K562 (cell line): ENCODE results near the gene C16orf74. TPM values are rescaled to one million over a fixed set of nuclear protein-coding genes. Genes with fewer than 3 reads are reported as not detected.

Experiments used
- ARID1B ChIP-seq: fragments of 450-650 bp; IDR thresholded peaks from 2 replicates; pipeline ENCODE4 v1.6.1; 2016; ENCODE audit warnings: antibody characterized with exemption, mild to moderate bottlenecking, inconsistent platforms
- CREB1 ChIP-seq, 2 experiments: sonication (generic) in 1 of 2; formaldehyde crosslinking in 1 of 2; IDR thresholded peaks; 2 replicates each; pipeline versions ENCODE4 v1.6.1 to v1.8.0; 2012 to 2022; ENCODE audit warnings: inconsistent platforms in 1 of 2, mild to moderate bottlenecking in 1 of 2, missing genetic modification reagents in 1 of 2, moderate library complexity in 1 of 2
- CTCF ChIP-seq, 3 experiments: IDR thresholded peaks in 2 of 3; conservative IDR thresholded peaks in 1 of 3; 2 replicates each; pipeline ENCODE4 v1.5.1; 2011 to 2012; ENCODE audit warnings: low read length in 3 of 3, mild to moderate bottlenecking in 3 of 3, control low read depth in 2 of 3, improper control_type of control experiment in 1 of 3, inconsistent platforms in 1 of 3, low read depth in 1 of 3, mixed read lengths in 1 of 3, moderate library complexity in 1 of 3; ENCODE audit not compliant: insufficient read depth in 2 of 3
- CXXC5 ChIP-seq: fragments of 250-450 bp; sonication (Bioruptor Pico); IDR thresholded peaks from 2 replicates; pipeline ENCODE4 v1.8.0; 2022; ENCODE audit warnings: inconsistent platforms, mild to moderate bottlenecking, moderate library complexity
- L3MBTL2 ChIP-seq: fragments of 450-650 bp; IDR thresholded peaks from 2 replicates; pipeline ENCODE4 v1.6.1; 2016; ENCODE audit warnings: mild to moderate bottlenecking, moderate library complexity
- MYC ChIP-seq, 2 experiments: fragments of 250-450 bp in 1 of 2; sonication (Bioruptor Pico) in 1 of 2; IDR thresholded peaks; 2 replicates each; pipeline versions ENCODE4 v1.5.1 to v1.6.1; 2012 to 2021; ENCODE audit warnings: low read depth in 2 of 2, borderline replicate concordance in 1 of 2, improper control_type of control experiment in 1 of 2, low read length in 1 of 2, mild to moderate bottlenecking in 1 of 2, moderate library complexity in 1 of 2
- PBX2 ChIP-seq, 2 experiments: IDR thresholded peaks in 1 of 2; conservative IDR thresholded peaks in 1 of 2; 2 replicates each; pipeline ENCODE4 v1.6.1; 2016; ENCODE audit warnings: low read depth in 2 of 2, mild to moderate bottlenecking in 1 of 2, missing compliant biosample characterization in 1 of 2, missing genetic modification characterization in 1 of 2, moderate library complexity in 1 of 2
- SMARCA4 ChIP-seq: fragments of 450-650 bp; IDR thresholded peaks from 2 replicates; pipeline ENCODE4 v1.6.1; 2016
- ZBTB33 ChIP-seq: sonication (generic); formaldehyde crosslinking; IDR thresholded peaks from 2 replicates; pipeline ENCODE4 v1.8.1; 2023; ENCODE audit warnings: mild to moderate bottlenecking, missing genetic modification reagents
- ZFX ChIP-seq: sonication (generic); formaldehyde crosslinking; IDR thresholded peaks from 2 replicates; pipeline ENCODE4 v1.8.0; 2022; ENCODE audit warnings: mild to moderate bottlenecking, missing genetic modification reagents, moderate library complexity
- ZKSCAN8 ChIP-seq: fragments of 200-800 bp; sonication (Bioruptor generic); IDR thresholded peaks from 2 replicates; pipeline ENCODE4 v1.6.1; 2016; ENCODE audit warnings: missing genetic modification characterization, missing compliant biosample characterization
- ZNF175 ChIP-seq: fragments of 200-800 bp; sonication (Bioruptor generic); IDR thresholded peaks from 2 replicates; pipeline ENCODE4 v1.6.1; 2016; ENCODE audit warnings: low read depth, mild to moderate bottlenecking, missing genetic modification characterization, missing compliant biosample characterization
- ZNF592 ChIP-seq: fragments of 450-650 bp; IDR thresholded peaks from 2 replicates; pipeline ENCODE4 v1.6.1; 2017; ENCODE audit warnings: antibody characterized with exemption, mild to moderate bottlenecking
- polyA plus RNA-seq, 8 experiments: library from polyadenylated mRNA; depleted of rRNA in 4 of 8; stranded (reverse) in 5 of 8; unstranded in 3 of 8; fragments of >200 nt; fragmentation: Nextera tagmentation in 2 of 8; fragmentation: Illumina TruSeq in 1 of 8; extraction: Ambion mirVana in 2 of 8; extraction: Trizol in 1 of 8; gene quantifications; 2 replicates each; pipeline versions ENCODE4 v1.2.1 to v1.2.3, GENCODE V29; 2011 to 2014; ENCODE audit warnings: inconsistent platforms in 1 of 8, missing spikeins in 1 of 8
- total RNA-seq, 7 experiments: library from RNA; depleted of rRNA in 6 of 7; stranded (reverse); fragments of >200 nt in 6 of 7; fragmentation: Illumina TruSeq in 2 of 7; extraction: Trizol in 2 of 7; gene quantifications; 2 replicates each; pipeline versions ENCODE4 v1.2.1 to v1.2.3, GENCODE V29; 2011 to 2021; ENCODE audit warnings: low replicate concordance in 1 of 7
- TF ChIP-seq, protein P1 (sequence below): sonication (generic); formaldehyde crosslinking; IDR thresholded peaks from 2 replicates; pipeline ENCODE4 v1.9.0; 2022; ENCODE audit warnings: mild to moderate bottlenecking, missing genetic modification reagents

C16orf74 gene
- total and polyA plus RNA-seq, 9 of the 15 experiments (the other 6 are each of a cell fraction or from before 2014, with no cell fraction given): not detected

- TF ChIP-seq ZBTB33 (no peak), PBX2 (CRISPR knock-in tag; IDR thresholded peaks at IDR 0.05; ENCODE audit: low read depth) (no peak), PBX2 (tag; conservative IDR thresholded peaks at IDR 0.05; ENCODE audit: low read depth) (no peak), MYC (IDR thresholded peaks at IDR 0.05; ENCODE audit: low read depth, low read length) (no peak; the same call in 1 of the 2 replicates), MYC (CRISPR knock-in tag; IDR thresholded peaks at IDR 0.05; ENCODE audit: borderline replicate concordance, low read depth) (no peak), ZNF175 (CRISPR knock-in tag) (no peak), ARID1B (0 out of 2 replicates have a peak, but pooled peaks have one; percentile 8), CXXC5 (CRISPR knock-in tag) (peak; percentile 31; the same call in 1 of the 2 replicates), CREB1 (IDR thresholded peaks at IDR 0.05) (no peak), CREB1 (CRISPR knock-in tag; IDR thresholded peaks at IDR 0.05) (0 out of 2 replicates have a peak, but pooled peaks have one; percentile 21), CTCF (IDR thresholded peaks at IDR 0.05 in 2 of 3, conservative IDR thresholded peaks at IDR 0.05 in 1 of 3; ENCODE audit: insufficient read depth in 2 of 3, low read depth in 1 of 3, low read length in 3 of 3) (peak; percentile 3 to 31 (median 29); a peak in 2 of 6 replicates), ZNF592 (0 out of 2 replicates have a peak, but pooled peaks have one; percentile 29), ZKSCAN8 (CRISPR knock-in tag) (no peak), SMARCA4 (0 out of 2 replicates have a peak, but pooled peaks have one; percentile 11), L3MBTL2 (peak; percentile 86), ZFX (CRISPR knock-in tag) (peak; percentile 72)
- TF ChIP-seq, protein P1, sequence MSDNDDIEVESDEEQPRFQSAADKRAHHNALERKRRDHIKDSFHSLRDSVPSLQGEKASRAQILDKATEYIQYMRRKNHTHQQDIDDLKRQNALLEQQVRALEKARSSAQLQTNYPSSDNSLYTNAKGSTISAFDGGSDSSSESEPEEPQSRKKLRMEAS: peak; percentile 39; the same call in 1 of the 2 replicates
Measured at GRCh38 chr16:85698935-85699558, 51.8 kb downstream of the C16orf74 start (continued).
